Central memory CD4-positive, alpha-beta T cell (primary cell): Measurements from ENCODE around the gene SGPP2.
"Not testable (repeated sequence)": the region's sequence is repeated elsewhere in the genome, so short reads cannot be mapped to it uniquely, and the experiment has no call there.

Experiments
- DNase-seq: peaks from one replicate; pipeline ENCODE4 v3.0.0; 2022

The SGPP2 gene

GRCh38 chr2:222535477-222535876, 111.1 kb downstream of the SGPP2 start:
- no peak for DNase-seq

GRCh38 chr2:222538535-222538934, 114.2 kb downstream of the SGPP2 start:
- DNase-seq, result no peak

- no peak for DNase-seq
These were observed 120.3 kb downstream of the SGPP2 start for GRCh38 chr2:222544661-222545060.

GRCh38 chr2:222545823-222546795, 121.8 kb downstream of the SGPP2 start:
- no peak for DNase-seq

- DNase-seq, result no peak
These were observed 122.7 kb downstream of the SGPP2 start for GRCh38 chr2:222547083-222547482.

GRCh38 chr2:222548992-222549391, 124.6 kb downstream of the SGPP2 start:
- no peak for DNase-seq

DNA sequence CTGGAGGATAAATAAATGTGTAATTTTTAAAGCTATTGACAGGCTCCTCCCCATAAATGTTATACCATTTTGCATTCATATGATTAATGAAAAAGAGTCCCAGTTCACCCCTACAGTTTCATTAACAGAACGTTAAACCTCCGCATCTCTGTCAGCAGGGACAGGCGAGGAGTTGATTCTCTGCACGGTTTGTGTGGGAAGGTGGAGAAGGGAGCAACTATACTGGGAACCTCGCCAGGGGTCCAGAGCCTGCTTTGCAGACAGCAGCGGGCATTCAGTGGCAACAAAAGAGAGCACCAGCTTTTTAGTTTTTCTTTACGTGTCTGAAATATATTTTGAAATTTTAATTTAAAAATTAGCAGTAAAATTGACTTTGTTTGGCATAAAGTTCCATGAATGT, 130.2 kb downstream of the SGPP2 start:
- DNase-seq, result no peak

GRCh38 chr2:222561151-222561550, 136.8 kb downstream of the SGPP2 start:
- DNase-seq, result no peak

- DNase-seq, result peak; percentile 8
These were observed 137.7 kb downstream of the SGPP2 start for GRCh38 chr2:222561817-222562645.

- no peak for DNase-seq
These were observed 138.9 kb downstream of the SGPP2 start for GRCh38 chr2:222563106-222563718.

DNA sequence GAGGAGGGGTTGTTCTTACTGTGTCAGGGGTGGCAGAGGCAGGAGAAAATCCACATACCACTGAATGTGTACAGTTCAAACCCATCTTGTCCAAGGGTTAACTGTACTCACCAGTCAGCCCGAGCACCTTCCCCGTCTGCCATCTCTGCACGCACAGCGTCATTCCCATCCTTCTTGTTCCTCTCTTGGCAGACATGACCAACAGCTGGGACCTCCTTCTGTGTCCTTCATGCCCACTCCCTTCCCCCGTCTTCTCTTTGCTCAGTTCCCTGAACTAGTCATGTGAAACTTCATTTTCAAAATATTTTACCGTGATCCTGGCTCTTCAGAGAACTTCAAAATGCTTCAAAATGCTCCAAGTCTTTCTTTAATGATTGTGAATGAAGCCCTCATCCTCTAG, 139.6 kb downstream of the SGPP2 start:
- DNase-seq, result no peak

GRCh38 chr2:222566229-222566628, 141.9 kb downstream of the SGPP2 start:
- no peak for DNase-seq

GRCh38 chr2:222568865-222569264, 144.5 kb downstream of the SGPP2 start:
- no peak for DNase-seq

DNA sequence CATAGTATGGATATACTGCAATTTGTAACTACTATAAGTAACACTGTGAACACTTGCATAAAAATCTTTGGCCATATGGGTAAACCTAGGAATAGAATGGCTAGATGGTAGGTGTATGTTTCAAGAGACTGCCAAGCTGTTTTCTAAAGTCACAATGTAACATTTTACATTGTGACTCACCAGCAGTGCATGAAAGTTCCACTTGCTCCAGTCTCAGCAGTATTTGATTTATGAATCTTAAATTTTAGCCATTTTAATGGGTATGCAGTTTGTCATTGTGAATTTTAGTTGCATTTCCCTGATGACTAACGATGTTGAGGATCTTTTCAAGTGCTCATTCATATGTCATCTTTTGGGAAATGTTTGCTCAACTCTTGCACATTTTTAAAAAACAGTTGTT, 145.5 kb downstream of the SGPP2 start:
- no peak for DNase-seq

- no peak for DNase-seq
These were observed 147.9 kb downstream of the SGPP2 start for GRCh38 chr2:222572264-222572721.

- DNase-seq, result no peak
These were observed 148.4 kb downstream of the SGPP2 start for GRCh38 chr2:222572751-222573174.

DNA sequence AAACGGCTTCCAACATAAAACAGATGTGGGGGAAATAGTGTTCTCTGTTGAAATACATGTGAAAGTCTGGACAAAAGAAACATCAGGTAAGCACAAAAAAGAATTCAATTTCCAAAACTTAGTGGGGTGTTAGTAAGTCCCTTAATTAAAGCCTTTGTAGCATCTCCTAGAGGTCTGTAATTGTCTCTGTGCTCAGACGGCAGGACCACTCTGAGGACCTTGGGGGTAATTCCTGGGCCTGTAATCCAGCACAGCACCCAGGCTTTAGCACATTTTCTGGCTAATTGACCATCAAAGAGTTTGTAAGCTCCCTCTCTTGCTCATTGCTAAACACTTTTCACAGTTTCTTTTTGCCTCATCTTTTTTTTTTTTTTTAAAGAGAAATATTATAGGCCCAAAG, 151.3 kb downstream of the SGPP2 start:
- no peak for DNase-seq

DNA sequence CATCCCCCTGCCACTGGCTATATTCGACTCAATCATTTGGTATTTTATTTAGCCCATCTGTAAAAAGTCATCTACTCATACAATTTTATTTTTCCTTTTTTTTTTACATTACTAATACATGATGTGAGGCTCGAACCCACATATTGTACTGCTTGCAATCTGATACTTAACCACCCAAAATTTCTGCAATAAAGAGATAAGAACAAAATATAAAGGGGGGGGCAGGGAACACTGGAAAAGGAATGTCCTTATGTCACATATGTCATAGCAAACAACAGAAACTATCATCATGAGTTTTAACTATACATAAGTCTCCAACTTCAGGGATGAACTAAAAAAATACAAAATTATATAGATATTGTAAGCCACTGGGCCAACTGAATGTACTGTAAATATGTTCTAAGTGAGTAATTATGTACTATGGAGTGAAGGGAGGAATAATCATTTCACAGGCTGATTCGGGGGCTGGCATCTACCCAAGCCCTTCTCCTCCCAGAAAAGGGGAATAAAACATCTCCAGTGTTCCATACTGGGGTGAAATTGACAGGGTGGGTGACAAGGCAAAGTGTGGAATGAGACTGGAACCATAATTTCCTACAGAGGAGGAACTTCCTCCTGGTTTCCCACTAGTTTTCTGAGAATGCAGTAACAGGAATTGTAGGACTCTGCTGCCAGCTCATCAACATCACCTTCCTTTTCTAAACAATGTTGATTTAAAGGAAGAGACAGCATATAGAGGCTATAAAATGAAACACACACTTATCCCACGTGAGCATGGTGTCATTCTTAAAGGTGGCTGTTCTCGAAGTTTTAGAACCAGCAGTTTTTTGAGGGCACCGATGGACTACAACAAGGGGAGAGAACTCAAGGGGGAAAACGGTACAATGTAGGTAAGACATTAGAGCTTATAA, 152.1 kb downstream of the SGPP2 start:
- no peak for DNase-seq

GRCh38 chr2:222577341-222577740, 153.0 kb downstream of the SGPP2 start:
- no peak for DNase-seq

GRCh38 chr2:222582928-222583327, 158.6 kb downstream of the SGPP2 start:
- DNase-seq, result no peak

DNA sequence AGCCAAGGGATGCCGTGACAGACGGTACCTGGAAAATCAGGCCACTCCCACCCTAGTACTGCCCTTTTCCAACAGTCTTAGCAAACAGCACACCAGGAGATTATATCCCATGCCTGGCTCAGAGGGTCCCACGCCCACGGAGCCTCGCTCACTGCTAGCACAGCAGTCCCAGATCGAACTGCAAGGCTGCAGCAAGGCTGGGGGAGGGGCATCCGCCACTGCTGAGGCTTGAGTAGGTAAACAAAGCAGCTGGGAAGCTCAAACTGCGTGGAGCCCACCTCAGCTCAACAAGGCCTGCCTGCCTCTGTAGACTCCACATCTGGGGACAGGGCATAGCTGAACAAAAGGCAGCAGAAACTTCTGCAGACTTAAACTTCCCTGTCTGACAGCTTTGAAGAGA, 160.2 kb downstream of the SGPP2 start:
- not testable (repeated sequence) for DNase-seq

GRCh38 chr2:222591661-222592060, 167.3 kb downstream of the SGPP2 start:
- DNase-seq, result no peak
